ENCODE results near the gene PAK5.

PAK5 gene

GRCh38 chr20:9493803-9494202 is 345.1 kb downstream of the PAK5 start:
- peak; percentile 21 for DNase-seq (ENCODE audit: low read depth)

GRCh38 chr20:9492067-9492466 is 346.8 kb downstream of the PAK5 start:
- DNase-seq (ENCODE audit: low read depth) = peak; percentile 66

- DNase-seq (ENCODE audit: low read depth) = no peak
Measured at GRCh38 chr20:9491324-9491723, 347.6 kb downstream of the PAK5 start.

- no peak for DNase-seq (ENCODE audit: low read depth)
Measured at GRCh38 chr20:9490631-9491030, 348.2 kb downstream of the PAK5 start.

DNA sequence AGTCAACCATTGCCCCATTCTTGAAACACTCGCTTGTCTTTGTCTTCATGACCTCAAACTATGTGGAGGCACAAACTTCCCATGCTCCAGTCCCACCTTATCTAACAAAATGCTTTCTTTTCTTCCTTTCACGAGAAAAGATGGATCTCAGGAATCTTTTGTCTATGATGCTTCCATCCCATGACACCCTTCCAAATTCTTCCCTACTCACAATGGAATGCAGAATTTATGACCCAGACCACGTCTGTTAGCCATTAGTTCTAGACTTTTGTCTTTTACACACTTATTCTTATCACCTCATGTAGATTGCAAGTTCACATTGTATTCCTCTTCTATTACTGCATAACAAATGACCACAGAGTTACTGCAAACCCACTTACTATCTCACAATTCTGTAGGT is 348.7 kb downstream of the PAK5 start:
- no peak for DNase-seq (ENCODE audit: low read depth)

DNA sequence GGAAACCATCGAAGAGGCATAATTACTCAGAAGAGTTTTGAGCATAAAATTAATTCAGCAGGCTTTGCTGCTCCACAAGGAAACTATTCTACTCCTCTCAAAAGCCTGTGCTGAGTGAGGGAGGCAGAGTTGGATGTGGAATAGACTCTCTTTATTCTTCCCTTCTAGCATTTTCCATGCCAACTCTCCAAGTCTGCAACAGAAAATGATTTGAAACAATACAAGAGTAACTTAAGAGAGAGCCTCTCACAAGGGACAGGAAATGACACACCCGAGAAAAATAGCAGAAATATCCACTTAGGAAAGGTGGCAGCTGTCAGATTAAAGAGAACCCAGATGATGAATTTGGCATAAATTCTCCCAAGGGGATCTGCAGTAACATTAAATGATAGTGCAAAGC is 350.8 kb downstream of the PAK5 start:
- DNase-seq (ENCODE audit: low read depth) = no peak
